Right atrium auricular region (tissue), 2 donors: ENCODE results near the gene FCF1. TPM values are rescaled to one million over a fixed set of nuclear protein-coding genes. Genes with fewer than 3 reads are reported as not detected.

Experiments
- DNase-seq: peaks from one replicate; pipeline ENCODE4 v3.0.0-alpha.2; 2019; ENCODE audit warnings: low spot score
- H3K27ac ChIP-seq, 2 donors: fragments of 200-600 bp; sonication (generic); 1 replicate in 1 of 2; 2 replicates in 1 of 2; pipeline ENCODE4 v1.5.1; 2016 to 2019
- H3K27me3 ChIP-seq, 2 donors: fragments of 200-600 bp; sonication (generic); one replicate each; pipeline versions ENCODE4 v1.5.1 to v1.6.0; 2017 to 2019
- H3K36me3 ChIP-seq: fragments of 200-600 bp; sonication (generic); one replicate; pipeline ENCODE4 v1.5.1; 2016
- H3K4me1 ChIP-seq, 2 donors: fragments of 200-600 bp; sonication (generic); one replicate each; pipeline versions ENCODE4 v1.5.1 to v1.6.0; 2017 to 2019
- H3K4me3 ChIP-seq, 2 donors: fragments of 200-600 bp; sonication (generic); 1 replicate in 1 of 2; 2 replicates in 1 of 2; pipeline ENCODE4 v1.5.1; 2017 to 2019; ENCODE audit warnings: mild to moderate bottlenecking in 1 of 2, moderate library complexity in 1 of 2
- H3K9me3 ChIP-seq, 2 donors: fragments of 200-600 bp; sonication (generic); one replicate each; pipeline ENCODE4 v1.5.1; 2019
- total RNA-seq, 2 donors: library from RNA; depleted of rRNA; stranded (reverse); fragments of >200 nt; gene quantifications; one replicate each; pipeline ENCODE4 v1.1.0, GENCODE V29; 2016
- TF ChIP-seq, protein P1 (sequence below), 2 donors: fragments of 200-600 bp; sonication (generic); IDR thresholded peaks; one replicate each; pipeline ENCODE4 v1.5.1; 2019; ENCODE audit warnings: antibody characterized with exemption in 2 of 2

FCF1 gene
- total RNA-seq, 2 donors from 2014 or later, result 12.6 to 20.0 TPM

DNA sequence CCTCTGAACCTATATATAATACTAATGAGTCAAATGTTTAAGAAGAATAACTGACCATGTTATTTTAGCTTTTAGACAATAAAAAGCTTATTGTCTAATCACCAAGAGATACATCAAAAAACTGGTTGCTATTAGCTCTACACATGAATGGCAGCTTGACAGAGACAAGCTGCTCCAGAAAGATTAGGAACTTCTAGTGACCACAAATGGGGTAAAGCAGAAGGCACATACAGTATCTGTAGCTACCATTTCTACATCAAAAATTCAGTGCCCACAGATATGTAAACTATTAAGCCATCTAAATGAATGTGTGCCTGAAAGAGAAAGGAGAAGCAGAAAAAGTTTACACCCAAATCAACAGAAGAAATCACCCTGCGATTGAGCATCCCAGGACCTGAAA is 2.5 kb upstream of the FCF1 start:
- H3K36me3 ChIP-seq, result peaks cover 4% of the 10 kb centered on the region
- no peak overlapping the region for H3K4me3 ChIP-seq
- H3K27me3 ChIP-seq, result no peaks in the 10 kb centered on the region
- DNase-seq, result no peak
- TF ChIP-seq, protein P1, sequence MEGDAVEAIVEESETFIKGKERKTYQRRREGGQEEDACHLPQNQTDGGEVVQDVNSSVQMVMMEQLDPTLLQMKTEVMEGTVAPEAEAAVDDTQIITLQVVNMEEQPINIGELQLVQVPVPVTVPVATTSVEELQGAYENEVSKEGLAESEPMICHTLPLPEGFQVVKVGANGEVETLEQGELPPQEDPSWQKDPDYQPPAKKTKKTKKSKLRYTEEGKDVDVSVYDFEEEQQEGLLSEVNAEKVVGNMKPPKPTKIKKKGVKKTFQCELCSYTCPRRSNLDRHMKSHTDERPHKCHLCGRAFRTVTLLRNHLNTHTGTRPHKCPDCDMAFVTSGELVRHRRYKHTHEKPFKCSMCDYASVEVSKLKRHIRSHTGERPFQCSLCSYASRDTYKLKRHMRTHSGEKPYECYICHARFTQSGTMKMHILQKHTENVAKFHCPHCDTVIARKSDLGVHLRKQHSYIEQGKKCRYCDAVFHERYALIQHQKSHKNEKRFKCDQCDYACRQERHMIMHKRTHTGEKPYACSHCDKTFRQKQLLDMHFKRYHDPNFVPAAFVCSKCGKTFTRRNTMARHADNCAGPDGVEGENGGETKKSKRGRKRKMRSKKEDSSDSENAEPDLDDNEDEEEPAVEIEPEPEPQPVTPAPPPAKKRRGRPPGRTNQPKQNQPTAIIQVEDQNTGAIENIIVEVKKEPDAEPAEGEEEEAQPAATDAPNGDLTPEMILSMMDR (IDR thresholded peaks at IDR 0.05), result no peak
- H3K4me1 ChIP-seq, result peaks cover 0 to 21% of the 10 kb centered on the region in 2 donors
- no peak overlapping the region for H3K27ac ChIP-seq
- H3K9me3 ChIP-seq, result no peaks in the 10 kb centered on the region

DNA sequence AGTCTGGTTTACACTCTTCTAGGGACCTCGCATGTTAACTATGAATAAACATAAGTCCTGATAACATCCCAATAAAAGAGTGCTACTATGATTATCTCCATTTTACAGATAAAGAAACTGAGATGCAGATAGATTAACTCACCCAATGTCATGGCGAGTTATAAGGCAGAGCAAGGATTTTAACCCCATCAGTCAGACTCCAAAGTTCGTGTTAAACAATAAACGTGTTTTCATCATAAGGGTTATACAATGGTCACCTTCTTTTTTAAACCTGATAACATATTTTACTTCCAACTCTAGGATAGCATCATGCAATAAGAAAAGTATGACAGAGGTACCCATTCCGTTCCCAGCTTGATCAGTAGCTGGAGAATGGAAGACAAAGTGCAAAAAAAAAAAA is 1.3 kb upstream of the FCF1 start:
- no peak overlapping the region for H3K4me3 ChIP-seq
- TF ChIP-seq, protein P1 (IDR thresholded peaks at IDR 0.05), result no peak
- no peaks in the 10 kb centered on the region for H3K9me3 ChIP-seq
- H3K4me1 ChIP-seq, result peaks cover 0 to 21% of the 10 kb centered on the region in 2 donors
- H3K27ac ChIP-seq, result no peak overlapping the region
- H3K36me3 ChIP-seq, result peaks cover 10% of the 10 kb centered on the region
- no peaks in the 10 kb centered on the region for H3K27me3 ChIP-seq
- DNase-seq, result no peak

DNA sequence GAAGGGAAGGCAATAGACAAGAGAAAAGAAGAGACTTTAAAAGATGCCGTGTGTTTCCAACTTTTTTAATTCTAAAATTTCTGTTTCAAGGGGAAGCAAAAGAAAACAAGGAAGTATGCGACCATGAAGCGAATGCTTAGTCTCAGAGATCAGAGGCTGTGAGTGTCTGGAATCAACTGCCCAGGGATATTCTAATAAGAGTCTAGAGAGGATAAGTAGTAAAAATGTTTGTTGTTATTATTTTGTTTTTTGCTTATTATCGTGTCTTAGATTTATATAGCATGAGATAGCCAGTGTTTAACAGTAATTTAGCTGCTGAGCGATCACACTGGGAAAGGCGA is 421 bp downstream of the FCF1 start:
- TF ChIP-seq, protein P1 (IDR thresholded peaks at IDR 0.05), result no peak
- Histone ChIP-seq H3K4me3 (peak overlapping the region; percentile 75 to 76), H3K27ac (peak overlapping the region; percentile 77 to 82), H3K36me3 (peaks cover 23% of the 10 kb centered on the region), H3K4me1 (peaks cover 0 to 21% of the 10 kb centered on the region in 2 donors), H3K27me3 (no peaks in the 10 kb centered on the region), H3K9me3 (no peaks in the 10 kb centered on the region)
- DNase-seq, result no peak

DNA sequence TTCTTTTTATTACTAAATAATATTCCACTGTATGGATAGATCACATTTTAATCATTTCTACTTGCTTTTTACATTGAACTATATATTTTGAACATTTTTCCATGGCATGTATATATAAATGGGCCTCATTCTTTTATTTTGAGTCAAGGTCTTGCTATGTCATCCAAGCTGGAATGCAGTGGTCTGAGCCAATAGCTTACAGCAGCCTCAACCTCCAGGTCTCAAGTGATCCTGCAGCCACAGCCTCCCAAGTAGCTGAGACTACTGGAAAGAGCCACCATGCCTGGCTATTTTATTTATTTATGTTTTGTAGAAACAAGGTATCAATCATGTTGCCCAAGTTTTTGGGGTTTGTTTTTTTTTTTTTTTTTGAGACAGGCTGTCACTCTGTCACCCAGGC is 7.6 kb downstream of the FCF1 start:
- peaks cover 32% of the 10 kb centered on the region for H3K36me3 ChIP-seq

DNA sequence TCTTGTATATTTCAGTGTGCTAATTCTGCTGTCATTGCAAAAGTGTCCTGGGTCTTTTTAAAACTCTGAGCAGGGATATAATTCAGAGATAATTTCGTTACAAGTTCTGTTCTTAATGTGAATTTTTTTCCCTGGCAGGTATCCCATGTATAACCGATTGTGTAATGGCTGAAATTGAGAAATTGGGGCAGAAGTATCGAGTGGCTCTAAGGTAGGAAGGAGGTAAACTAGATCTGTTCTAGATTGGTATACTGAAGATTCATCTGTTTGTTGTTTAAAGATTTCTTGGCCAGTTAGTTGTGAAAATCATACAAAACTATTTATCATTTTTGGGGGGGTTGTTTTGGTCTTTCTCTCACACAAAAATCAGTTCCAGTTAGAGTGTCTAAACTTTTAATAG is 10.2 kb downstream of the FCF1 start:
- no peak overlapping the region for H3K27ac ChIP-seq

More for the DNA sequence above, 7.6 kb downstream of the FCF1 start:
- H3K4me1 ChIP-seq, result no peaks in the 10 kb centered on the region
- no peak overlapping the region for H3K27ac ChIP-seq
- no peaks in the 10 kb centered on the region for H3K27me3 ChIP-seq
- H3K9me3 ChIP-seq, result no peaks in the 10 kb centered on the region
- H3K4me3 ChIP-seq, result no peak overlapping the region
- DNase-seq, result no peak
- TF ChIP-seq, protein P1 (IDR thresholded peaks at IDR 0.05), result no peak

DNA sequence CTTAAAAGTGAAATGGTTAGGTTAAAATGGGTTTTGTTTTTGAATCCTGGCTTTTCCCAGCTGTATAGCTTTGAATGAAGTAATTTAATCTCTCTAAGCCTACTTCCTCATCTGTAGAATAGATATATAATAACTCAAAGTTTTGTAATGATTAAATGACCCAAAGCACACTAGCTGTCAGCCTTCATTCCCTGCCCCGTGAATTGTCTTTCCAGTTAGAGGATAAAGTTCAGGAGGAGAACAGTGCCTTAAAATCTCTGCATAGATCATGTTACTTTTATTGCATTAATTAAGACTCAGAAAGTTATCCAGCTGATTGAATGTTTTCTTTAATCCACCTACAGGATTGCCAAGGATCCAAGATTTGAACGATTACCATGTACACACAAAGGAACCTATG is 19.4 kb downstream of the FCF1 start:
- Histone ChIP-seq H3K4me1 (no peaks in the 10 kb centered on the region), H3K27me3 (no peaks in the 10 kb centered on the region), H3K27ac (no peak overlapping the region), H3K4me3 (no peak overlapping the region), H3K36me3 (peaks cover 38% of the 10 kb centered on the region), H3K9me3 (no peaks in the 10 kb centered on the region)
- no peak for DNase-seq
- TF ChIP-seq, protein P1 (IDR thresholded peaks at IDR 0.05), result no peak

More for the DNA sequence above, 10.2 kb downstream of the FCF1 start:
- DNase-seq, result no peak
- Histone ChIP-seq H3K27me3 (no peaks in the 10 kb centered on the region), H3K4me1 (no peaks in the 10 kb centered on the region), H3K9me3 (no peaks in the 10 kb centered on the region), H3K4me3 (no peak overlapping the region), H3K36me3 (peaks cover 15% of the 10 kb centered on the region)
- TF ChIP-seq, protein P1 (IDR thresholded peaks at IDR 0.05), result no peak
